ENCODE measurements around the gene CEMIP. TPM values are rescaled to one million over a fixed set of nuclear protein-coding genes. Genes with fewer than 3 reads are reported as not detected.

The CEMIP gene
- total RNA-seq, 1 donor from 2014 or later, result 0.52 TPM

GRCh38 chr15:80970018-80970657 lies 191.0 kb downstream of the CEMIP start:
- H3K9me3 ChIP-seq (ENCODE audit: control insufficient read depth in 3 of 3, low read length in 3 of 3), result no peaks in the 10 kb centered on the region
- no peak overlapping the region for H3K27ac ChIP-seq (ENCODE audit: low read depth, low read length)
- H3K36me3 ChIP-seq (ENCODE audit: control insufficient read depth in 3 of 3, insufficient read depth in 3 of 3, low read length in 3 of 3), result peaks cover 0 to 12% (median 2%) of the 10 kb centered on the region in 3 donors
- H3K27me3 ChIP-seq (ENCODE audit: control insufficient read depth in 3 of 3, insufficient read depth in 3 of 3, low read length in 3 of 3), result no peaks in the 10 kb centered on the region
- H3K9ac ChIP-seq (ENCODE audit: low read depth in 1 of 3, low read length in 3 of 3), result no peak overlapping the region
- no peaks in the 10 kb centered on the region for H3K4me1 ChIP-seq (ENCODE audit: control insufficient read depth in 3 of 3, insufficient read depth in 3 of 3, low read length in 3 of 3)
- no peak overlapping the region for H3K4me3 ChIP-seq (ENCODE audit: low read length in 3 of 3)

GRCh38 chr15:80970658-80971057 lies 191.5 kb downstream of the CEMIP start:
- Histone ChIP-seq H3K36me3 (ENCODE audit: control insufficient read depth in 3 of 3, insufficient read depth in 3 of 3, low read length in 3 of 3) (peaks cover 0 to 12% (median 2%) of the 10 kb centered on the region in 3 donors), H3K9me3 (ENCODE audit: control insufficient read depth in 3 of 3, low read length in 3 of 3) (no peaks in the 10 kb centered on the region), H3K9ac (ENCODE audit: low read depth in 1 of 3, low read length in 3 of 3) (no peak overlapping the region), H3K27ac (ENCODE audit: low read depth, low read length) (no peak overlapping the region), H3K27me3 (ENCODE audit: control insufficient read depth in 3 of 3, insufficient read depth in 3 of 3, low read length in 3 of 3) (no peaks in the 10 kb centered on the region), H3K4me1 (ENCODE audit: control insufficient read depth in 3 of 3, insufficient read depth in 3 of 3, low read length in 3 of 3) (no peaks in the 10 kb centered on the region), H3K4me3 (ENCODE audit: low read length in 3 of 3) (no peak overlapping the region)

GRCh38 chr15:80971143-80971542 lies 192.0 kb downstream of the CEMIP start:
- Histone ChIP-seq H3K9ac (ENCODE audit: low read depth in 1 of 3, low read length in 3 of 3) (no peak overlapping the region), H3K27ac (ENCODE audit: low read depth, low read length) (no peak overlapping the region), H3K4me3 (ENCODE audit: low read length in 3 of 3) (no peak overlapping the region), H3K36me3 (ENCODE audit: control insufficient read depth in 3 of 3, insufficient read depth in 3 of 3, low read length in 3 of 3) (peaks cover 0 to 12% (median 2%) of the 10 kb centered on the region in 3 donors), H3K27me3 (ENCODE audit: control insufficient read depth in 3 of 3, insufficient read depth in 3 of 3, low read length in 3 of 3) (no peaks in the 10 kb centered on the region), H3K4me1 (ENCODE audit: control insufficient read depth in 3 of 3, insufficient read depth in 3 of 3, low read length in 3 of 3) (no peaks in the 10 kb centered on the region), H3K9me3 (ENCODE audit: control insufficient read depth in 3 of 3, low read length in 3 of 3) (no peaks in the 10 kb centered on the region)

GRCh38 chr15:80972276-80972675 lies 193.1 kb downstream of the CEMIP start:
- no peaks in the 10 kb centered on the region for H3K9me3 ChIP-seq (ENCODE audit: control insufficient read depth in 3 of 3, low read length in 3 of 3)
- H3K27ac ChIP-seq (ENCODE audit: low read depth, low read length), result no peak overlapping the region
- H3K4me1 ChIP-seq (ENCODE audit: control insufficient read depth in 3 of 3, insufficient read depth in 3 of 3, low read length in 3 of 3), result no peaks in the 10 kb centered on the region
- H3K9ac ChIP-seq (ENCODE audit: low read depth in 1 of 3, low read length in 3 of 3), result no peak overlapping the region
- peaks cover 0 to 15% (median 2%) of the 10 kb centered on the region in 3 donors for H3K36me3 ChIP-seq (ENCODE audit: control insufficient read depth in 3 of 3, insufficient read depth in 3 of 3, low read length in 3 of 3)
- H3K4me3 ChIP-seq (ENCODE audit: low read length in 3 of 3), result no peak overlapping the region
- H3K27me3 ChIP-seq (ENCODE audit: control insufficient read depth in 3 of 3, insufficient read depth in 3 of 3, low read length in 3 of 3), result no peaks in the 10 kb centered on the region

- H3K9ac ChIP-seq (ENCODE audit: low read depth in 1 of 3, low read length in 3 of 3), result no peak overlapping the region
- H3K27ac ChIP-seq (ENCODE audit: low read depth, low read length), result no peak overlapping the region
- H3K9me3 ChIP-seq (ENCODE audit: control insufficient read depth in 3 of 3, low read length in 3 of 3), result no peaks in the 10 kb centered on the region
- no peak overlapping the region for H3K4me3 ChIP-seq (ENCODE audit: low read length in 3 of 3)
- peaks cover 0 to 5% (median 4%) of the 10 kb centered on the region in 3 donors for H3K4me1 ChIP-seq (ENCODE audit: control insufficient read depth in 3 of 3, insufficient read depth in 3 of 3, low read length in 3 of 3)
- H3K36me3 ChIP-seq (ENCODE audit: control insufficient read depth in 3 of 3, insufficient read depth in 3 of 3, low read length in 3 of 3), result peaks cover 12 to 18% (median 14%) of the 10 kb centered on the region in 3 donors
- no peaks in the 10 kb centered on the region for H3K27me3 ChIP-seq (ENCODE audit: control insufficient read depth in 3 of 3, insufficient read depth in 3 of 3, low read length in 3 of 3)
Observed at GRCh38 chr15:80974914-80975313, 195.7 kb downstream of the CEMIP start.

GRCh38 chr15:80976851-80977250 lies 197.7 kb downstream of the CEMIP start:
- no peak overlapping the region for H3K9ac ChIP-seq (ENCODE audit: low read depth in 1 of 3, low read length in 3 of 3)
- H3K27me3 ChIP-seq (ENCODE audit: control insufficient read depth in 3 of 3, insufficient read depth in 3 of 3, low read length in 3 of 3), result no peaks in the 10 kb centered on the region
- H3K4me3 ChIP-seq (ENCODE audit: low read length in 3 of 3), result no peak overlapping the region
- no peaks in the 10 kb centered on the region for H3K9me3 ChIP-seq (ENCODE audit: control insufficient read depth in 3 of 3, low read length in 3 of 3)
- peaks cover 15 to 18% (median 16%) of the 10 kb centered on the region in 3 donors for H3K36me3 ChIP-seq (ENCODE audit: control insufficient read depth in 3 of 3, insufficient read depth in 3 of 3, low read length in 3 of 3)
- H3K27ac ChIP-seq (ENCODE audit: low read depth, low read length), result no peak overlapping the region
- H3K4me1 ChIP-seq (ENCODE audit: control insufficient read depth in 3 of 3, insufficient read depth in 3 of 3, low read length in 3 of 3), result peaks cover 0 to 5% (median 4%) of the 10 kb centered on the region in 3 donors

GRCh38 chr15:80977627-80978036 lies 198.5 kb downstream of the CEMIP start:
- Histone ChIP-seq H3K27me3 (ENCODE audit: control insufficient read depth in 3 of 3, insufficient read depth in 3 of 3, low read length in 3 of 3) (no peaks in the 10 kb centered on the region), H3K27ac (ENCODE audit: low read depth, low read length) (no peak overlapping the region), H3K4me1 (ENCODE audit: control insufficient read depth in 3 of 3, insufficient read depth in 3 of 3, low read length in 3 of 3) (peaks cover 0 to 5% (median 4%) of the 10 kb centered on the region in 3 donors), H3K9ac (ENCODE audit: low read depth in 1 of 3, low read length in 3 of 3) (no peak overlapping the region), H3K4me3 (ENCODE audit: low read length in 3 of 3) (no peak overlapping the region), H3K36me3 (ENCODE audit: control insufficient read depth in 3 of 3, insufficient read depth in 3 of 3, low read length in 3 of 3) (peaks cover 15 to 18% (median 16%) of the 10 kb centered on the region in 3 donors), H3K9me3 (ENCODE audit: control insufficient read depth in 3 of 3, low read length in 3 of 3) (no peaks in the 10 kb centered on the region)

GRCh38 chr15:80978685-80979329 lies 199.6 kb downstream of the CEMIP start:
- Histone ChIP-seq H3K36me3 (ENCODE audit: control insufficient read depth in 3 of 3, insufficient read depth in 3 of 3, low read length in 3 of 3) (peaks cover 15 to 18% (median 16%) of the 10 kb centered on the region in 3 donors), H3K4me1 (ENCODE audit: control insufficient read depth in 3 of 3, insufficient read depth in 3 of 3, low read length in 3 of 3) (peaks cover 0 to 5% (median 4%) of the 10 kb centered on the region in 3 donors), H3K4me3 (ENCODE audit: low read length in 3 of 3) (no peak overlapping the region), H3K9ac (ENCODE audit: low read depth in 1 of 3, low read length in 3 of 3) (no peak overlapping the region), H3K27ac (ENCODE audit: low read depth, low read length) (no peak overlapping the region), H3K9me3 (ENCODE audit: control insufficient read depth in 3 of 3, low read length in 3 of 3) (no peaks in the 10 kb centered on the region), H3K27me3 (ENCODE audit: control insufficient read depth in 3 of 3, insufficient read depth in 3 of 3, low read length in 3 of 3) (no peaks in the 10 kb centered on the region)

GRCh38 chr15:80979538-80980200 lies 200.5 kb downstream of the CEMIP start:
- peaks cover 15 to 18% (median 16%) of the 10 kb centered on the region in 3 donors for H3K36me3 ChIP-seq (ENCODE audit: control insufficient read depth in 3 of 3, insufficient read depth in 3 of 3, low read length in 3 of 3)
- H3K27me3 ChIP-seq (ENCODE audit: control insufficient read depth in 3 of 3, insufficient read depth in 3 of 3, low read length in 3 of 3), result no peaks in the 10 kb centered on the region
- H3K4me1 ChIP-seq (ENCODE audit: control insufficient read depth in 3 of 3, insufficient read depth in 3 of 3, low read length in 3 of 3), result peaks cover 0 to 5% (median 4%) of the 10 kb centered on the region in 3 donors
- H3K4me3 ChIP-seq (ENCODE audit: low read length in 3 of 3), result no peak overlapping the region
- no peaks in the 10 kb centered on the region for H3K9me3 ChIP-seq (ENCODE audit: control insufficient read depth in 3 of 3, low read length in 3 of 3)
- no peak overlapping the region for H3K9ac ChIP-seq (ENCODE audit: low read depth in 1 of 3, low read length in 3 of 3)
- no peak overlapping the region for H3K27ac ChIP-seq (ENCODE audit: low read depth, low read length)

GRCh38 chr15:80982205-80982604 lies 203.0 kb downstream of the CEMIP start:
- H3K9ac ChIP-seq (ENCODE audit: low read depth in 1 of 3, low read length in 3 of 3), result no peak overlapping the region
- H3K36me3 ChIP-seq (ENCODE audit: control insufficient read depth in 3 of 3, insufficient read depth in 3 of 3, low read length in 3 of 3), result peaks cover 15 to 18% (median 15%) of the 10 kb centered on the region in 3 donors
- H3K4me1 ChIP-seq (ENCODE audit: control insufficient read depth in 3 of 3, insufficient read depth in 3 of 3, low read length in 3 of 3), result peaks cover 10 to 11% (median 10%) of the 10 kb centered on the region in 3 donors
- no peak overlapping the region for H3K4me3 ChIP-seq (ENCODE audit: low read length in 3 of 3)
- no peaks in the 10 kb centered on the region for H3K27me3 ChIP-seq (ENCODE audit: control insufficient read depth in 3 of 3, insufficient read depth in 3 of 3, low read length in 3 of 3)
- no peak overlapping the region for H3K27ac ChIP-seq (ENCODE audit: low read depth, low read length)
- no peaks in the 10 kb centered on the region for H3K9me3 ChIP-seq (ENCODE audit: control insufficient read depth in 3 of 3, low read length in 3 of 3)
